Measurements from ENCODE around the gene PRRC2B. TPM values are rescaled to one million over a fixed set of nuclear protein-coding genes. Genes with fewer than 3 reads are reported as not detected.

Gene PRRC2B
- total and polyA plus RNA-seq, 10 donors, result 23.3 to 235 (median 180) TPM

DNA sequence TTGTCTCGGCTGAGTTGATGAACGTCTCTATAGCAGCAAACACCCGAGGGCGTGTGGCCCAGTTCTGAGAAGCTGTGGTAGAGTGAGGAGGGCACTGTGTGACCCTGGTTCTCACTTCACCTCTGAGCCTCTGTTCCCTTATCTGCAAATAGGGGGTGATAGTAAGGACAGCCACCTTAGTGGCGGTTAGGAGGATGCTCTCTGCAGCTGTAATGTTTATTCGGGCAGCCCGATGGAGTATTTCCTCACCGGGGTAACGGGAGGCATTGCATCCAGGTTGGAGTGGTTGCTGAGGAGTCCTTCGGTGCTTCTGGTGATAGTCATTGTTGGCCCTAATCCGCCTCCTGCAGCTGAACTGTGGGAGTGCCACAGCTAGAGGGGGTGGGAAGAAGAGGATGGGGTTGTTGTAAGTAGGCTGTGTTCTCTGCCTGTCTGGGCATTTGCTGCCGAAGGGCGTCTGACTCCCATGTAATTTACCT, 13.9 kb downstream of the PRRC2B start:
- H3K36me3 ChIP-seq, result no peaks in the 10 kb centered on the region
- 22 to 47% (median 31%) methylated on average over 11 to 13 of the region's 13 CpGs for WGBS, 5 donors
- intact Hi-C loops (cut with DNase I; ENCODE audit: low total_unique reads), result no loop called here
- H3K27ac ChIP-seq, result peak overlapping the region in 7 of 8 donors; percentile 17 to 76 (median 58)
- DNase-seq, result no peak
- TF ChIP-seq, protein P1, sequence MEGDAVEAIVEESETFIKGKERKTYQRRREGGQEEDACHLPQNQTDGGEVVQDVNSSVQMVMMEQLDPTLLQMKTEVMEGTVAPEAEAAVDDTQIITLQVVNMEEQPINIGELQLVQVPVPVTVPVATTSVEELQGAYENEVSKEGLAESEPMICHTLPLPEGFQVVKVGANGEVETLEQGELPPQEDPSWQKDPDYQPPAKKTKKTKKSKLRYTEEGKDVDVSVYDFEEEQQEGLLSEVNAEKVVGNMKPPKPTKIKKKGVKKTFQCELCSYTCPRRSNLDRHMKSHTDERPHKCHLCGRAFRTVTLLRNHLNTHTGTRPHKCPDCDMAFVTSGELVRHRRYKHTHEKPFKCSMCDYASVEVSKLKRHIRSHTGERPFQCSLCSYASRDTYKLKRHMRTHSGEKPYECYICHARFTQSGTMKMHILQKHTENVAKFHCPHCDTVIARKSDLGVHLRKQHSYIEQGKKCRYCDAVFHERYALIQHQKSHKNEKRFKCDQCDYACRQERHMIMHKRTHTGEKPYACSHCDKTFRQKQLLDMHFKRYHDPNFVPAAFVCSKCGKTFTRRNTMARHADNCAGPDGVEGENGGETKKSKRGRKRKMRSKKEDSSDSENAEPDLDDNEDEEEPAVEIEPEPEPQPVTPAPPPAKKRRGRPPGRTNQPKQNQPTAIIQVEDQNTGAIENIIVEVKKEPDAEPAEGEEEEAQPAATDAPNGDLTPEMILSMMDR (IDR thresholded peaks at IDR 0.05 in 8 of 11, conservative IDR thresholded peaks at IDR 0.05 in 3 of 11), result peak in 7 of 11 experiments; percentile 23 to 57 (median 39)
- no peak for TF ChIP-seq POLR2AphosphoS5 (IDR thresholded peaks at IDR 0.05)
- peak overlapping the region in 6 of 8 donors; percentile 0 to 51 (median 8) for H3K4me3 ChIP-seq
- H3K27me3 ChIP-seq (replicated peaks in 1 of 7), result no peaks in the 10 kb centered on the region
- H3K4me1 ChIP-seq, result peaks cover 82 to 100% (median 95%) of the 10 kb centered on the region in 6 donors
- no peaks in the 10 kb centered on the region for H3K9me3 ChIP-seq

DNA sequence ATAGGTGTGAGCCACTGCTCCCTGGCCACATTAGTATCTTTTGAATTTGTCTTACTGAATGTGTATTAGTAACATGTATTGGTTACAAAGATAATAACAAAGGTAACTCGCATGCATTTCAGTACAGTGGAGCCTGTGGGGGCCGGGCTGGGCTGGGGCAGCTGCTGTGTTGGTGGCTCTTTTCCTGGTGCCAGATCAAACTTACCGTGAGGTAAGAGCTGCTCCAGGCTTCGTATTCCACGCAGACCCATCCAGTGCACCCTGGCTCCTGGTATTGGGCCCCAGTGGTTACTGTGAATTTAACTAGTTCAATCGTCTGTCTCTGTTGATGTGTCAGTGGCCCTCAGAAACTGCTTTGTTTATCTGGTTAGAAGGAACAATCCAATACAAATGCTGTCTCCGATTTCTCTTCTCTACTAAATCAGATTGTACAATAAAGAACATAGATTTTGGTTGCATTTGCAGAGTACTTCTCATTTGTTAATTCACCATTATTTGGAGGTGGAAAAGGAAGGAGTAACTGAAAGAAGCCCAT, 15.6 kb downstream of the PRRC2B start:
- Histone ChIP-seq H3K27me3 (replicated peaks in 1 of 7) (no peaks in the 10 kb centered on the region), H3K9me3 (no peaks in the 10 kb centered on the region), H3K4me3 (peak overlapping the region in 1 of 8 donors; percentile 36), H3K27ac (peak overlapping the region in 4 of 8 donors; percentile 17 to 68 (median 44)), H3K36me3 (peaks cover 0 to 13% (median 0%) of the 10 kb centered on the region in 6 donors), H3K4me1 (peaks cover 64 to 100% (median 92%) of the 10 kb centered on the region in 6 donors)
- intact Hi-C loops (cut with DNase I; ENCODE audit: low total_unique reads), result no loop called here
- DNase-seq, result no peak
- TF ChIP-seq POLR2AphosphoS5 (IDR thresholded peaks at IDR 0.05) (no peak), POLR2A (IDR thresholded peaks at IDR 0.05) (no peak)
- TF ChIP-seq, protein P1 (IDR thresholded peaks at IDR 0.05 in 8 of 11, conservative IDR thresholded peaks at IDR 0.05 in 3 of 11), result no peak
- 62 to 71% (median 65%) methylated on average over 7 of the region's 7 CpGs for WGBS, 5 donors

DNA sequence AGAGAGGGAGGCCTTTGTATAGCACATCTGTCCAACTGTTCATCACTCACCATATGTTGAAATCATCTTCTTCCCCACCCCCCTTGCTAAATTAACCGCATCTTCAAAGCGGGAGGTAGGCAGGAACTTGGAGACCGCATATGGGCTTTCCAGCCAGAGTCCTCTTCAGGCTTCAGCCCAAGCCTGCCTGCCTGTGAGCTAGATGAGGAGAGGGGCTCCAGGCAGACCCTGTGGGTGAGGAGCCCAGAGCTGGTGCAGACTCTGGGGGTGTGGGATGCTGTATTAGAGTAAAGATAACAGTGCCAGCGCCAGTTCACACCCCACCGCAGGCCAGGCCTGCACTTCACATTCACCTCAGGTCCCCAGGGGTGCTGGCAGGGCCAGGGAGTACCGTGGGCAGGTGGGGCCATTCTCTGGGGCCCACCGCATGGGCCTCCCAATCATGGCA, 16.2 kb downstream of the PRRC2B start:
- 32 to 49% (median 40%) methylated on average over 5 to 7 of the region's 7 CpGs for WGBS, 5 donors
- Histone ChIP-seq H3K36me3 (peaks cover 0 to 19% (median 0%) of the 10 kb centered on the region in 6 donors), H3K4me1 (peaks cover 61 to 100% (median 91%) of the 10 kb centered on the region in 6 donors), H3K9me3 (no peaks in the 10 kb centered on the region), H3K4me3 (peak overlapping the region in 1 of 8 donors; percentile 36), H3K27ac (peak overlapping the region in 5 of 8 donors; percentile 2 to 68 (median 39)), H3K27me3 (replicated peaks in 1 of 7) (no peaks in the 10 kb centered on the region)
- DNase-seq, result no peak
- TF ChIP-seq, protein P1 (IDR thresholded peaks at IDR 0.05 in 8 of 11, conservative IDR thresholded peaks at IDR 0.05 in 3 of 11), result no peak
- TF ChIP-seq POLR2AphosphoS5 (IDR thresholded peaks at IDR 0.05), result peak; percentile 11 to 61 (median 34)
- intact Hi-C loops (cut with DNase I; ENCODE audit: low total_unique reads), result no loop called here

All from spleen (tissue), 11 donors.